ENCODE results near the gene C12orf42.

C12orf42 gene

DNA sequence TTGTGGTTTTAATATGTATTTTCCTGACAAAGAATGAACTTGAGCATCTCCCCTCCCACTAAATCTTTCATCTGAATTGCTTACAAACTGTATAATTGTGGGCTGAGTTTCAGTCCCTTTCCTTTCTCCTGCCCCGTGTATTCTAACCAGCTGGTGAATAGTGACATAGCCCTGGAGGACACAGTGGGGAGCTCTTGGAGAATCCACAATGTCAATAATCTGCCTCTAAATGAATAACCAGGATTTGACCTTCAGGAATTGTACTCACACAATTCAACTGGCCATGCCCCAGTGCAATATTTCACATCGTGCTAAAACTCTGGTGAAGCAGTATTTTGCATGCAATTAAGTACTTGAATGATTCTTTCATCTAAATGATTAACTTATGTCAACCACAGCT, 177.2 kb downstream of the C12orf42 start:
- H3K36me3 ChIP-seq (ENCODE audit: low read depth) = no peaks in the 10 kb centered on the region
- no peaks in the 10 kb centered on the region for H3K4me1 ChIP-seq (ENCODE audit: insufficient read depth, poor library complexity, severe bottlenecking)
- ATAC-seq (ENCODE audit: low read depth) (no peak), DNase-seq (ENCODE audit: low spot score) (no peak)
- no peak overlapping the region for H3K4me3 ChIP-seq (ENCODE audit: severe bottlenecking)
- peaks cover 14% of the 10 kb centered on the region for H3K27me3 ChIP-seq (ENCODE audit: insufficient read depth, poor library complexity, severe bottlenecking)
- H3K27ac ChIP-seq (ENCODE audit: poor library complexity, severe bottlenecking) = no peak overlapping the region
- TF ChIP-seq, protein P1, sequence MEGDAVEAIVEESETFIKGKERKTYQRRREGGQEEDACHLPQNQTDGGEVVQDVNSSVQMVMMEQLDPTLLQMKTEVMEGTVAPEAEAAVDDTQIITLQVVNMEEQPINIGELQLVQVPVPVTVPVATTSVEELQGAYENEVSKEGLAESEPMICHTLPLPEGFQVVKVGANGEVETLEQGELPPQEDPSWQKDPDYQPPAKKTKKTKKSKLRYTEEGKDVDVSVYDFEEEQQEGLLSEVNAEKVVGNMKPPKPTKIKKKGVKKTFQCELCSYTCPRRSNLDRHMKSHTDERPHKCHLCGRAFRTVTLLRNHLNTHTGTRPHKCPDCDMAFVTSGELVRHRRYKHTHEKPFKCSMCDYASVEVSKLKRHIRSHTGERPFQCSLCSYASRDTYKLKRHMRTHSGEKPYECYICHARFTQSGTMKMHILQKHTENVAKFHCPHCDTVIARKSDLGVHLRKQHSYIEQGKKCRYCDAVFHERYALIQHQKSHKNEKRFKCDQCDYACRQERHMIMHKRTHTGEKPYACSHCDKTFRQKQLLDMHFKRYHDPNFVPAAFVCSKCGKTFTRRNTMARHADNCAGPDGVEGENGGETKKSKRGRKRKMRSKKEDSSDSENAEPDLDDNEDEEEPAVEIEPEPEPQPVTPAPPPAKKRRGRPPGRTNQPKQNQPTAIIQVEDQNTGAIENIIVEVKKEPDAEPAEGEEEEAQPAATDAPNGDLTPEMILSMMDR (IDR thresholded peaks at IDR 0.05; ENCODE audit: poor library complexity, severe bottlenecking) = no peak
- H3K9me3 ChIP-seq (ENCODE audit: severe bottlenecking) = no peaks in the 10 kb centered on the region

DNA sequence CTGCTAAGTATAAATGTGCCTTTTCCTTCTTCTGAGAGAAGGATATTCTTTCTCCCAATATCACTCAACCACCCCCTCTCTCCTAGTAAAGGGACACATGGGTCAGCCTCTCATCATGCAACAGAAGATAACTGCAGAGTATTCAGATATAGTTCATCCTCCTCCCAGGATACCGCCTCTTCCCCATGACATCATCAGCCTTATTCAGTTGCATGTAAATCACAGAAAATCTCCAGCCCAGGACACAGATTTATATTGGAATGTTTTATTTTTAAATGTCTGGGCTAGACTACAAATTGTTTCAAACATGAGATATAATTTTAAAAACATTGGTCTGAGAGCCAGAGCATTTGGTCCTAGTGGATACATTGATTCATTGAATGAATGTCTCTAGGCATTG, 178.5 kb downstream of the C12orf42 start:
- Histone ChIP-seq H3K27ac (ENCODE audit: poor library complexity, severe bottlenecking) (no peak overlapping the region), H3K4me1 (ENCODE audit: insufficient read depth, poor library complexity, severe bottlenecking) (no peaks in the 10 kb centered on the region), H3K27me3 (ENCODE audit: insufficient read depth, poor library complexity, severe bottlenecking) (peaks cover 14% of the 10 kb centered on the region), H3K36me3 (ENCODE audit: low read depth) (no peaks in the 10 kb centered on the region), H3K4me3 (ENCODE audit: severe bottlenecking) (no peak overlapping the region), H3K9me3 (ENCODE audit: severe bottlenecking) (no peaks in the 10 kb centered on the region)
- TF ChIP-seq, protein P1 (IDR thresholded peaks at IDR 0.05; ENCODE audit: poor library complexity, severe bottlenecking) = no peak
- DNase-seq (ENCODE audit: low spot score) (no peak), ATAC-seq (ENCODE audit: low read depth) (no peak)

DNA sequence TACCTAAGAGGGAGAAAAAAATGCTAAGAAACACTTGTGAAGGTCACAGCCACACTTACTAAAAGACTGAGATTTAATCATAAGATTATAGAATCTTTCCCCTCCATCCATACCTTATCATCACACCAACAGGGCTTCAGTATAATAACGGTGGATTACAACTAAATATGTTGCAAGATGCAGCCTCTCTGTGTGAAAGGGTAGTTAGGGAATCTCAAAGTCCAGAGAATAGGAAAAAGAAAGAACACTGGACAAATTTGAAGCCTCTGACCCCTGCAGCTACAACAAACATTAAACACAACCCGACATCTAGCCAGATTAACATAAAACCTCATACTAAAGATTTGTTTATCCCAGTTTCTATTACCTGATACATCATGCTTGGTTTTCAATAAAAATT, 181.0 kb downstream of the C12orf42 start:
- no peak for DNase-seq (ENCODE audit: low spot score)
- no peaks in the 10 kb centered on the region for H3K36me3 ChIP-seq (ENCODE audit: low read depth)
- H3K9me3 ChIP-seq (ENCODE audit: severe bottlenecking) = no peaks in the 10 kb centered on the region
- no peak for ATAC-seq (ENCODE audit: low read depth)
- TF ChIP-seq, protein P1 (IDR thresholded peaks at IDR 0.05; ENCODE audit: poor library complexity, severe bottlenecking) = no peak
- no peaks in the 10 kb centered on the region for H3K4me1 ChIP-seq (ENCODE audit: insufficient read depth, poor library complexity, severe bottlenecking)
- no peak overlapping the region for H3K27ac ChIP-seq (ENCODE audit: poor library complexity, severe bottlenecking)
- peaks cover 14% of the 10 kb centered on the region for H3K27me3 ChIP-seq (ENCODE audit: insufficient read depth, poor library complexity, severe bottlenecking)
- H3K4me3 ChIP-seq (ENCODE audit: severe bottlenecking) = no peak overlapping the region

DNA sequence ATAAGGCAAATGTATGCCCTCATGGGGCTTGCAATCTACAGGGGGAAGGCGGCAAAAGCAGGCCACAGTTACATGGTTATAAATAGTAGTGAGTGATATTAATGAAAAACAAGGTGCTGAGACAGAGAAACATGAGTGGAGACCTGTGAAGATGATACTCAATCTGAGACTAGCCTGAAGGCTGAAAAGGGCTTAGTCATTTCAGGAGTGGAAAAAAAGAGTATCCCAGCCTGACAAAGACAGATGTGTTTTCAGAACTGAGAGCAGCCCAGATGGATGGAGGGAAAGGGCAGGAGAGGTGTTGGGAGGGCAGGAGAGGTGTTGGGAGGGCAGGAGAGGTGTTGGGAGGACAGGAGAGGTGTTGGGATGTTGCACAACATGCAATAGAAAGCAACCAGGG, 181.9 kb downstream of the C12orf42 start:
- peaks cover 14% of the 10 kb centered on the region for H3K27me3 ChIP-seq (ENCODE audit: insufficient read depth, poor library complexity, severe bottlenecking)
- DNase-seq (ENCODE audit: low spot score) = no peak
- no peaks in the 10 kb centered on the region for H3K36me3 ChIP-seq (ENCODE audit: low read depth)
- no peaks in the 10 kb centered on the region for H3K9me3 ChIP-seq (ENCODE audit: severe bottlenecking)
- H3K4me1 ChIP-seq (ENCODE audit: insufficient read depth, poor library complexity, severe bottlenecking) = no peaks in the 10 kb centered on the region
- no peak overlapping the region for H3K4me3 ChIP-seq (ENCODE audit: severe bottlenecking)
- ATAC-seq (ENCODE audit: low read depth) = no peak
- TF ChIP-seq, protein P1 (IDR thresholded peaks at IDR 0.05; ENCODE audit: poor library complexity, severe bottlenecking) = no peak
- no peak overlapping the region for H3K27ac ChIP-seq (ENCODE audit: poor library complexity, severe bottlenecking)

DNA sequence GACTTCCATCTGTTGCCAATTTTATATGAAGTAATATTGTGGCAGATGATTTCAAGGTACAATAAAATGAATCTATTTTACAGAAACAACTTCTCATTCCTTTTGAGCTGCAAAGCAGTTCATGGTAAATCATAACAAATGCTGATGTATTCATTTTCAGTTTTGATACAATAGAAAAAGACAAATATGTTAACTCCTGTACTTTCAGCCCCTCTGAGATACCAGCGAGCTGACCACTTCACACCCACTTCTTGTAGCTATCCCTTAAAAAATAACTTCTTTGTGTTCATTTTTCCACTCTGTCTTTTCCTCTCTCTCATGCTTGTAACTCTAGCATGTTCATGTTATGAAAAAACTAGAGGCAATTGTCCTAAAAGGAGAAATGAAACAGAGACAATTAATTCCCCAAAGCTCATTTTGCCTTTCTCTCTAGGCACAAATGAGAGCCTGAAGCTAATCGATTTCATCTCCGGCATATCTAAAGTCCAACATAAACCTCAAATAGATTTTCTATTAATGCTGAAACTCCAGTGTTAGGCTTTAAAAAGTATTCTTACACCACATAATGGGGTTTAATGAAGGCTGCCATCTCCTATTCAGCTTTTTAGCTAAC, 182.9 kb downstream of the C12orf42 start:
- Histone ChIP-seq H3K36me3 (ENCODE audit: low read depth) (no peaks in the 10 kb centered on the region), H3K9me3 (ENCODE audit: severe bottlenecking) (no peaks in the 10 kb centered on the region), H3K4me3 (ENCODE audit: severe bottlenecking) (no peak overlapping the region), H3K27me3 (ENCODE audit: insufficient read depth, poor library complexity, severe bottlenecking) (peaks cover 14% of the 10 kb centered on the region), H3K4me1 (ENCODE audit: insufficient read depth, poor library complexity, severe bottlenecking) (no peaks in the 10 kb centered on the region), H3K27ac (ENCODE audit: poor library complexity, severe bottlenecking) (no peak overlapping the region)
- ATAC-seq (ENCODE audit: low read depth) (no peak), DNase-seq (ENCODE audit: low spot score) (no peak)
- TF ChIP-seq, protein P1 (IDR thresholded peaks at IDR 0.05; ENCODE audit: poor library complexity, severe bottlenecking) = no peak

All from RWPE2 (cell line).